ENCODE data around the gene CNNM2.
"Not testable (repeated sequence)": the region's sequence is repeated elsewhere in the genome, so short reads cannot be mapped to it uniquely, and the experiment has no call there.

Gene CNNM2

DNA sequence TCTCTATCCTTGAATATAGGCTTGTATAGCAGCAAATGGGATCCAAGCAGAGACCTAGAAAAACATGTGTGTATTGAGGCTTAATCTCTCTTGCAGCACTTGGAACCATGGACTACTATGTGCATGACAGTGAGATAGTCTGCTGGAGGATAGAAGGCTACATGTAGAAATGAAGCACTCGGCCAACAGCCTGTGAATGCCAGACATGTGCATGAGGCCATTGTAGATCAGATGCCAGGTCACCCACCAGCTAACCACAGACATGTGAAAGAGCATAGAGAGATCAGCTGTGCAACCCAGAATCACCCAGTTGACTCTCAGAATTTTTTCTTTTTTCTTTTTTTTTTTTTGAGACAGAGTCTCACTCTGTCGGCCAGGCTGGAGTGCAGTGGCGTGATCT, 184.1 kb downstream of the CNNM2 start:
- DNase-seq (ENCODE audit: low spot score) = no peak
- no peak for FAIRE-seq

DNA sequence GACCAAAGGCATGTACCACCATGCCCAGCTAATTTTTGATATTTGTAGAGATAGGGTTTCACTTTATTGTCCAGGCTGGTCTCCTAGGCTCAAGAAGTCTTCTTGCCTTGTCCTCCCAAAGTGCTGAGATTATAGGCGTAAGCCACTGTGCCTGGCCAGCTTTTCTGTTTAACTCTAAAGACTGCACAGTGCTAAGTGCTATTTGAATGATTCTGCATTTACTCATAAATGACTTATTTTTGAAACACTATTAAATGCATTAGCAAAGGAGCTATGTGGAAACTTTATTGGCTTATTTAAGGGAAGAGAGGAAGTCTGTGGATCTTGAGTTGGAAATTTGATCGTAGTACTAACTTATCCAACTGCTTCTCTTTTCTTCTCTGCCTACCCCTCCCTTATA, 185.9 kb downstream of the CNNM2 start:
- no peak for DNase-seq (ENCODE audit: low spot score)
- FAIRE-seq = no peak

GRCh38 chr10:103104721-103105120, 186.6 kb downstream of the CNNM2 start:
- DNase-seq (ENCODE audit: low spot score) = no peak
- FAIRE-seq = no peak

- FAIRE-seq (no peak), DNase-seq (ENCODE audit: low spot score) (no peak)
These were observed 187.4 kb downstream of the CNNM2 start for GRCh38 chr10:103105462-103105861.

DNA sequence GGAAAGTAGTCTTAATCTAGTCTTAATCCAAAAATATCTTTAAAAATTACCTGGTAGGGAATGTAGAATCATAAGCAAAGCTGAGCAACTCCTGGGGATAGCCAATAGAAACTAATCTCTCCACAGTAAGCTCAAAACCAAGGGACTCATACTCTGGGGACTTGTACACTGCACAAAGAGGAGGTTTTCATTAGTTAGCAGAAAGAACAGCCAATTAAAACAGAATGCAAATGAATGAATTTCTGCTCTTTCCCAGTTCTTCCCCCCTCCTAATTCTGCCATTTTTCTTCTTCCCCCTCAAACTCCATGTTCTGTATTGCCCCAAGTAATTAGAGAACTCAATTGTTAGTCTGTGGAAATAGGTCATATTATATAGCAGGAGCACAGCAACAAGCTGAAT, 188.4 kb downstream of the CNNM2 start:
- FAIRE-seq (no peak), DNase-seq (ENCODE audit: low spot score) (no peak)

DNA sequence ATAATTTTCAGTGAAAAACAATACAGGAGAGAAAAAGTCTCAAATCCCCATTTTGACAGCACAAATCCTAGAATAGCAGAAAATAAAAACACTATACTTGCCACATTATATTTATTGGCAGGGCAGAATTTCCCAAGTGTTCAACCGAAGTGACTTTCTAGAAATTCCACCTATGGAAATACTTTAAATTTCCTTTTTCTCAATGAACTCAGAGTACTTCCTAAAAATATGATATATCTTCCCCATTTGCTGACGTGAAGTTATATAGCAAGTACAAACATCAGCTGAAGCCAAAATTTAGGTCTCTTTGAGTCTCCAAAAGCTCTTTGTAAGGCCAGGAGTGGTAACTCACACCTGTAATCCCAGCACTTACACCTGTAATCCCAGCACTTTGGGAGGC, 191.7 kb downstream of the CNNM2 start:
- FAIRE-seq (no peak), DNase-seq (ENCODE audit: low spot score) (no peak)

- FAIRE-seq (no peak), DNase-seq (ENCODE audit: low spot score) (no peak)
These were observed 192.3 kb downstream of the CNNM2 start for GRCh38 chr10:103110407-103110806.

DNA sequence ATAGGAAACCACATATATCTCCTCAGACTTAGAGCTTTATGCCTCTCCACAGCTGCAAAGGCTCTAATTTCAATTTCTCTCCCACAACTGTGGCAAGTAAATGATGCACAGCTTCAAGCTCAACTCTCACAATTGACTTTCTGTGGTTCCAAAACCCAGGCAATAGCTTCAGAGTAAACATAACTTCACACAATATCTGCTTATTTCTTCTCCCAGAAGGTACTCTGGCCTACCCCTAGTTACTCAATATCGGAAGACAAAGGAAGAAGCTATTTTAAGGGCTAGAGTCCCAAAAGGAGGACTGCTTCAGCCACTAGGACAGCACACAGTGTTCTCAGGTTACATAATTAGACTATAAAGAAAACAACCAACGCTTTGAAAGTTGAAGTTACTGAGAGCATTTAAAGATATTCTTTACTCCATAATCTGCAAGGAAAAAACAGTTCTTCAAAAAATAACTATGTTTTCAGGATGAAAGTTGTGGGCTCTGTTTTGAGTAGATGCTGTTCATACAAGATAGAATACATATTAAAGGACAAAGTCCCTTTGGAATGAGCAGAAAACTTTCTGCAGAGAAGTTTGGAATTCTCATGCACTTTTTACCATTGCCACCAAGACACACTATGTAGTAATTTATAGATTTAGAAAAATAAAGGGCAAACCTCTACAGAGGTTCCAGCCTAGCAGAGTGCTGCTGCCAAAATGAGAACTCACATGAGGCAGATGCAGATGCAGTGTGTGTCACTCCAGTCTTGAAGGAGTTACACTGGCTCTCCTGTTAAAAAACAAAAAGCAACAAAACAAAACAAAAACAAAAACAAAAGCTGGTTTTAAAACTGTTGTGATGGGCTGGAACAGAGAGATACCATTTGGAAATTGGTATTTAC, 193.2 kb downstream of the CNNM2 start:
- DNase-seq (ENCODE audit: low spot score) (no peak), FAIRE-seq (no peak)

DNA sequence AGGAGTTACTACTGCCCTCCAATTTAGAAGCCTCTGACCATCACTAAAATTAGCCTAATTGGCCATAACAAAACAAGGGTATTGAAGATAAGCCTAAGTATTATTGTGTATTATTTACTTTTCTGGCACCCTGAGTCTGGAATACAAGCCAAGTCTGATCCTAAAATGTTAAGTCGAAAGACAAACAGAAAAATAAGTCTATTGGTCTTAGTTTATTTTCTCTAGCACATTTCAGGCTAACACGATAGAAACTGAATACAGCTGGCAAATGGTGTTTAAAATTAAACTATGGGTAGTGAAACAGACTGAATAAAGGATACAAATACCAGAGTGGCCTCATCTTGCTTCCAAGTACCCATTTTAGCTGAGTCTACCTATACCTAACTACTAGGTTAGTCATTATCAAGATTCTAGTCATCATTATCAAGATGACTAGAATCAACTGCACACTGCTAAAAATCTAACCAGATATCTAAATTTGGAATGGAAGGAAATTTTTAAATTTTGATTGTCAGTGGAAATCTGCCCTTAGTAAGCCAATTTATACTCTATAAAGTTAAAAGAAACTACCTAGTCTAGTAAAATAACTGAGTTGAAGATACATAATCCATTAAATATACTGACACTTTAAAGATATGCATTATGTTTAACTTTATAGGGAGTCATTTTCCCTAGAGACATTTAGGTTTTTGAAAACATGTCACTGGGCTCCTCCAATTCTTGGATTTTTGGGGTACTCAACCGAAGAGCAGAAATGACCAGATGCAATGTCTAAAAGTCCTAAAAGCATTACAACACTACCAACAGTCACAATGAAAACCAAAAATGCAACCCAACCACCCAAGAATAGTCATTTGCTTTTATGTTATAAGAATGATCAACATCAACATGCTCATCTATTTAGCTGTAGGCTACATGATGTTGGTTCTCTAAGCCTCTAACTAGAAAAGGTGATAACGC, 194.1 kb downstream of the CNNM2 start:
- no peak for DNase-seq (ENCODE audit: low spot score)
- FAIRE-seq = peak; percentile 28

DNA sequence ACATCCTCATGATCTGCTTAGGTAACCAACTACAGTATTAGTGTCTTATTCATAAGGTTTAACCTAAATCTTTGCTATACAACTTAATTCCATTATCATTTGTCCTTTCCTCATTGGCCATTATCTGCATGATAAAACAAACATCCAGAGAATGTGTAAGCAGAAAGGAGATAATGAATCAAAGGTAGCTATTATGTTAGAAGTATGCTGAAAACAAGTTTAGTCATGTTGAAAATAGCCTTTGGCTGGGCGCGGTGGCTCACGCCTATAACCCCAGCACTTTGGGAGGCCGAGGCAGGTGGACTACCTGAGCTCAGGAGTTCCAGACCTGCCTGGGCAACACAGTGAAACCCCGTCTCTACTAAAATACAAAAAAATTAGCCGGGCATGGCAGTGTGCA, 196.8 kb downstream of the CNNM2 start:
- no peak for DNase-seq (ENCODE audit: low spot score)
- no peak for FAIRE-seq

GRCh38 chr10:103117247-103117646, 199.2 kb downstream of the CNNM2 start:
- no peak for DNase-seq (ENCODE audit: low spot score)
- no peak for FAIRE-seq

- DNase-seq (ENCODE audit: low spot score) = no peak
- FAIRE-seq = no peak
These were observed 202.5 kb downstream of the CNNM2 start for GRCh38 chr10:103120546-103120945.

- FAIRE-seq = no peak
These were observed 203.1 kb downstream of the CNNM2 start for GRCh38 chr10:103120977-103121735.

DNA sequence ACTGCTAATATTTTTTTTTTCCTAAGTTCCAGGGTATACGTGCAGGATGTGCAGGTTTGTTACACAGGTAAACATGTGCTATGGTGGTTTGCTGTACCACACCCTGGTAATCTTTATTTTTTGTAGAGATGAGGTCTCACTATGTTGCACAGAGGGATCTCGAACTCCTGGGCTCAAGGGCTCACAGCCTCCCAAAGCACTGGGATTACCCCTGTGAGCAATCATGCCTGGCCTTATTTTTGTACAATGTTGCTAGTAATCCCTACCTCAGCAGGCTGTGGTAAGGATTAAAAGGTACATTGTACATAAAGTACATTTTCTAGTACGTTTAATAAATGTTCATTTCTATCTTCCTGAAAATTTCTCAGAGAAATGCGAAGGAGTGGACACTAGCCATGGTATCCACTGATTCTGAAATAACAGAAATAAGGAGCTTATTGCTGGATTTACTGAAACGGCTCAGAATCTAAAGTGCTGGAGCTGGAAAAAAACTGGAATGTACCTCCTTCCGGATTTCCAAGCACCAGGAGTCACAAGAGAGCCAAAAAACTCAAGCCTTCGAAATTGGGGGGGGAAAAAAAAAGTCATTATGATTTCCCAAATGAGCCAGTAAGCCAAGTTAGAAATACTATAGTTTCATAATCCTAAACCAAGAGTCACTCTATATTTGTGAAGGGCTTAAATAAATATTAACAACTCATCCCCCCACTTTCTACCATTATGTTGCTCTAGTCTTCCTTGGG, 205.4 kb downstream of the CNNM2 start:
- DNase-seq (ENCODE audit: low spot score) (no peak), FAIRE-seq (no peak)

More at GRCh38 chr10:103120977-103121735, 203.1 kb downstream of the CNNM2 start:
- no peak for DNase-seq (ENCODE audit: low spot score)

GRCh38 chr10:103124420-103125096, 206.5 kb downstream of the CNNM2 start:
- DNase-seq (ENCODE audit: low spot score) = no peak
- FAIRE-seq = peak; percentile 74

- FAIRE-seq (peak; percentile 95), DNase-seq (ENCODE audit: low spot score) (peak; percentile 18)
These were observed 207.5 kb downstream of the CNNM2 start for GRCh38 chr10:103125323-103126267.

- no peak for FAIRE-seq
- no peak for DNase-seq (ENCODE audit: low spot score)
These were observed 209.1 kb downstream of the CNNM2 start for GRCh38 chr10:103127241-103127640.

- FAIRE-seq; DNase-seq (ENCODE audit: low spot score): not testable (repeated sequence)
These were observed 212.1 kb downstream of the CNNM2 start for GRCh38 chr10:103130180-103130579.

DNA sequence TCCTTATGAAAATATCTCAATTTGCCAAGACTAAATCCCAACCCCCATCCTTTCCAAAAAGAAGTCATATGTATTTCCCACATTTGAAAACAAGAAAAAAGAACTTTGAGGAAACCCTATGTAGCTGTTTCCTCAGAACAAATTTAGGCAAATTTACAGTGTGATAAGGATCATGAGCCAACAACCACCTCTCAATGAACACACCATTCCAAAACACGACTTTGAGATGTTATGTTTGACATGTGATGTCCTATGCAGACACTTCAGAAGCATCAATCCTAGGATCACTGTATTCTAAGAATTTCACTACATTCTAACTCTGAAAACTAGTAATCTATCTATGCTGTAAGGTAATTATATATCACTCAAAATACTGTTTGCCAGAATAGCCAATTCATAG, 212.8 kb downstream of the CNNM2 start:
- no peak for FAIRE-seq

More for the DNA sequence above, 212.8 kb downstream of the CNNM2 start:
- DNase-seq (ENCODE audit: low spot score) = no peak
